ENCODE data around the gene AXIN1. TPM values are rescaled to one million over a fixed set of nuclear protein-coding genes. Genes with fewer than 3 reads are reported as not detected.

AXIN1 gene
- total RNA-seq, 1 experiment from 2014 or later: 32.7 TPM

DNA sequence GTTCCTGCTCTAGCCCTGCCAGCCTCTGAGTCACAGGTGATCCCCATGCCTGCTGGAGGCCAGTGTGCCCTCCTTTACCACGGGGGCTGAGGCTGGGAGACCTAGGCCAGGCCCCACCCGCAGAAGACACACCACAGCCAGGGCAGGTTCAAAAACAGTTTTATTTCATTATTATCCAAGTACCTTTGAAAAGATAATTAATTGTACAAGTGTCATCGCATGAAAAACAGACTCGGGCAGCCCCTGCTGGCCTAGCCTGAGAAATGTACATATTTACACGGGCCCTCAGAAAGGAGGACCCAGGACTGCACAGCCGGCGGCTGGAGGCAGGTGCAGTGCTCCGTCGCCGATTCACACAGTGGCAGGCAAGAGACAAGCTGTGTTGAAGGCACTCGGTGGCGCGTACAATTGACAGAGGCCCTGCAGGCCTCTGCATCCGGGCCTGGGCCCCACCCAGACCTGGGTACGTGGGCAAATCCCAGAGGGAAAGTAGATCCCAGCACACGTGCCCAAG is 65.2 kb downstream of the AXIN1 start:
- Histone ChIP-seq H3K9me3 (ENCODE audit: low read depth, low read length, poor library complexity, severe bottlenecking) (no peaks in the 10 kb centered on the region), H3K36me3 (ENCODE audit: insufficient read depth, low read length, poor library complexity, severe bottlenecking) (peaks cover 15% of the 10 kb centered on the region), H3K27me3 (replicated peaks; ENCODE audit: insufficient read depth, low read depth, low read length, poor library complexity) (no peaks in the 10 kb centered on the region), H3K27ac (ENCODE audit: low read depth, low read length, poor library complexity, severe bottlenecking) (no peak overlapping the region), H3K4me3 (ENCODE audit: low read depth, low read length, poor library complexity, severe bottlenecking) (no peak overlapping the region), H3K4me1 (ENCODE audit: insufficient read depth, low read length, poor library complexity, severe bottlenecking) (no peaks in the 10 kb centered on the region)
- intact Hi-C loops (cut with micrococcal nuclease; ENCODE audit: unreplicated experiment): no loop called here
- DNase-seq (ENCODE audit: low spot score): peak; percentile 34
- ChIA-PET POLR2A (ENCODE audit: low non-redundant PET) (no interaction called here), CTCF (no interaction called here)
- TF ChIP-seq, protein P1, sequence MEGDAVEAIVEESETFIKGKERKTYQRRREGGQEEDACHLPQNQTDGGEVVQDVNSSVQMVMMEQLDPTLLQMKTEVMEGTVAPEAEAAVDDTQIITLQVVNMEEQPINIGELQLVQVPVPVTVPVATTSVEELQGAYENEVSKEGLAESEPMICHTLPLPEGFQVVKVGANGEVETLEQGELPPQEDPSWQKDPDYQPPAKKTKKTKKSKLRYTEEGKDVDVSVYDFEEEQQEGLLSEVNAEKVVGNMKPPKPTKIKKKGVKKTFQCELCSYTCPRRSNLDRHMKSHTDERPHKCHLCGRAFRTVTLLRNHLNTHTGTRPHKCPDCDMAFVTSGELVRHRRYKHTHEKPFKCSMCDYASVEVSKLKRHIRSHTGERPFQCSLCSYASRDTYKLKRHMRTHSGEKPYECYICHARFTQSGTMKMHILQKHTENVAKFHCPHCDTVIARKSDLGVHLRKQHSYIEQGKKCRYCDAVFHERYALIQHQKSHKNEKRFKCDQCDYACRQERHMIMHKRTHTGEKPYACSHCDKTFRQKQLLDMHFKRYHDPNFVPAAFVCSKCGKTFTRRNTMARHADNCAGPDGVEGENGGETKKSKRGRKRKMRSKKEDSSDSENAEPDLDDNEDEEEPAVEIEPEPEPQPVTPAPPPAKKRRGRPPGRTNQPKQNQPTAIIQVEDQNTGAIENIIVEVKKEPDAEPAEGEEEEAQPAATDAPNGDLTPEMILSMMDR (conservative IDR thresholded peaks at IDR 0.05; ENCODE audit: low read depth, low read length): peak; percentile 44
- TF ChIP-seq EZH2 (IDR thresholded peaks at IDR 0.05; ENCODE audit: borderline replicate concordance, low read depth, low read length, poor library complexity, severe bottlenecking): no peak
- no TSS peak for BruUV-seq (replicated peaks)

DNA sequence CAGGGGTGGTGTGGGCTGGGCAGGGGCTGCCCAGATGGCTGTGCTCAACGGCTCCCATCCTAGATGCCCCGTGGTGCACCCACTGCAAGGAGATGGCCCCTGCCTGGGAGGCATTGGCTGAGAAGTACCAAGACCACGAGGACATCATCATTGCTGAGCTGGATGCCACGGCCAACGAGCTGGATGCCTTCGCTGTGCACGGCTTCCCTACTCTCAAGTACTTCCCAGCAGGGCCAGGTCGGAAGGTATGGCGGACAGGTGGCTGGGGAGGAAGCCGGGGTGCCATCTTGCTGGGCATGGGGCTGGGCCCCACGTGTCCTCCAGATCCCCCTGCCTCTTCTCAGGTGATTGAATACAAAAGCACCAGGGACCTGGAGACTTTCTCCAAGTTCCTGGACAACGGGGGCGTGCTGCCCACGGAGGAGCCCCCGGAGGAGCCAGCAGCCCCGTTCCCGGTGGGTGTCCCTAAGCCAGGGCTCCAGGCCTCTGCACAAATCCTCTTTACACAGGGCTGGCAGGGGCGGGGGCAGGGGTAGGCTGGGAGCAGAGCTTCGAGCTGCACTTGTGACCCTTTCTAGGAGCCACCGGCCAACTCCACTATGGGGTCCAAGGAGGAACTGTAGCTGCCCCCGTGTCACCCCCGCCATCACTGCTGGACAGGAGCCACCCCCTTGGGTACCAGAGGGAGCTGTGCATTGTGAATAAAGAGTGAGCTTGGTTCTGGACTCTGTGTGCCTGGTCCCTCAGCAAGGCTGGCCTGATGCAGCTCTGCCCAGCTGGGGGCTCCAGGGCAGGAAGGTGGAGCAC is 65.8 kb downstream of the AXIN1 start:
- no peak for TF ChIP-seq EZH2 (IDR thresholded peaks at IDR 0.05; ENCODE audit: borderline replicate concordance, low read depth, low read length, poor library complexity, severe bottlenecking)
- TF ChIP-seq, protein P1 (conservative IDR thresholded peaks at IDR 0.05; ENCODE audit: low read depth, low read length): no peak
- Histone ChIP-seq H3K4me3 (ENCODE audit: low read depth, low read length, poor library complexity, severe bottlenecking) (no peak overlapping the region), H3K36me3 (ENCODE audit: insufficient read depth, low read length, poor library complexity, severe bottlenecking) (peaks cover 15% of the 10 kb centered on the region), H3K4me1 (ENCODE audit: insufficient read depth, low read length, poor library complexity, severe bottlenecking) (no peaks in the 10 kb centered on the region), H3K27me3 (replicated peaks; ENCODE audit: insufficient read depth, low read depth, low read length, poor library complexity) (no peaks in the 10 kb centered on the region), H3K9me3 (ENCODE audit: low read depth, low read length, poor library complexity, severe bottlenecking) (no peaks in the 10 kb centered on the region), H3K27ac (ENCODE audit: low read depth, low read length, poor library complexity, severe bottlenecking) (no peak overlapping the region)
- ChIA-PET CTCF (no interaction called here), POLR2A (ENCODE audit: low non-redundant PET) (no interaction called here)
- BruUV-seq (replicated peaks): no TSS peak
- intact Hi-C loops (cut with micrococcal nuclease; ENCODE audit: unreplicated experiment): no loop called here
- no peak for DNase-seq (ENCODE audit: low spot score)

DNA sequence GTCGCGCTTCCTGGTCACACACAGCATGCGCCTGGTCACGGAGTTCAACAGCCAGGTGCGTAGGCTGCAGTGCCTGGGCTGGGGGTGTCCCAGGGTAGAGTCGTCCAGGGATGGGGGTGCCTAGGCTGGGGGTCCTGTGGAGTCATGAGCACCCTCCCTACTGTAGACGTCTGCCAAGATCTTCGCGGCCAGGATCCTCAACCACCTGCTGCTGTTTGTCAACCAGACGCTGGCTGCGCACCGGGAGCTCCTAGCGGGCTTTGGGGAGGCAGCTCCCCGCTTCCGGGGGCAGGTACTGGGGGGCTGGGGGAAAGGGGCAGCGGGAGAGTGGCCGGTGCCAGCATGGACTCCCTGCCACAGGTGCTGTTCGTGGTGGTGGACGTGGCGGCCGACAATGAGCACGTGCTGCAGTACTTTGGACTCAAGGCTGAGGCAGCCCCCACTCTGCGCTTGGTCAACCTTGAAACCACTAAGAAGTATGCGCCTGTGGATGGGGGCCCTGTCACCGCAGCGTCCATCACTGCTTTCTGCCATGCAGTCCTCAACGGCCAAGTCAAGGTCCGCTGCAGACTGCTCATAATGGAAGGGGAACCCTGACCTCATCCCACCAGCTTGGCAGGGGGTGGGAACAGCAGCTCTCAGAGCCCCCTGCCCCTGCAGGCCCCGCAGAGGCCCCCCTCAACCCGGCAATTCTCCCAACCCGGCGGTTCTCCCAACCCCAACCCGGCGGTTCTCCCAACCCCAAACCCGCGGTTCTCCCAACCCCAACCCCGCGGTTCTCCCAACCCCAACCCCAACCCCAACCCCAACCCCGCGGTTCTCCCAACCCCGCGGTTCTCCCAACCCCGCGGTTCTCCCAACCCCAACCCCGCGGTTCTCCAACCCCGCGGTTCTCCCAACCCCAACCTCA is 67.1 kb downstream of the AXIN1 start:
- BruUV-seq (replicated peaks): no TSS peak
- Histone ChIP-seq H3K27ac (ENCODE audit: low read depth, low read length, poor library complexity, severe bottlenecking) (no peak overlapping the region), H3K27me3 (replicated peaks; ENCODE audit: insufficient read depth, low read depth, low read length, poor library complexity) (peaks cover 10% of the 10 kb centered on the region), H3K9me3 (ENCODE audit: low read depth, low read length, poor library complexity, severe bottlenecking) (no peaks in the 10 kb centered on the region), H3K4me3 (ENCODE audit: low read depth, low read length, poor library complexity, severe bottlenecking) (no peak overlapping the region), H3K4me1 (ENCODE audit: insufficient read depth, low read length, poor library complexity, severe bottlenecking) (no peaks in the 10 kb centered on the region), H3K36me3 (ENCODE audit: insufficient read depth, low read length, poor library complexity, severe bottlenecking) (peaks cover 15% of the 10 kb centered on the region)
- TF ChIP-seq EZH2 (IDR thresholded peaks at IDR 0.05; ENCODE audit: borderline replicate concordance, low read depth, low read length, poor library complexity, severe bottlenecking): no peak
- TF ChIP-seq, protein P1 (conservative IDR thresholded peaks at IDR 0.05; ENCODE audit: low read depth, low read length): no peak
- POLR2A ChIA-PET (ENCODE audit: low non-redundant PET): no interaction called here
- DNase-seq (ENCODE audit: low spot score): no peak
- CTCF ChIA-PET: no interaction called here
- intact Hi-C loops (cut with micrococcal nuclease; ENCODE audit: unreplicated experiment): no loop called here
